Right ventricle myocardium inferior (tissue), 1 donor: ENCODE measurements around the gene CHST15. TPM values are rescaled to one million over a fixed set of nuclear protein-coding genes. Genes with fewer than 3 reads are reported as not detected.

Experiments used
- ATAC-seq: fragments of 200-7000 bp; cut with Tn5 transposase; one replicate; pipeline ENCODE4 v1.9.1; 2020; ENCODE audit warnings: mild to moderate bottlenecking, moderate library complexity
- DNase-seq: peaks from one replicate; pipeline ENCODE4 v3.0.0; 2021; ENCODE audit errors: missing footprints
- intact Hi-C: fragments of 100-400 bp; cut with DNase I; formaldehyde crosslinking; loops from one replicate; pipeline ENCODE4 v1.11.0; 2022
- total RNA-seq: library from RNA; stranded (reverse); fragmentation: NEBNext Ultra II Directional; extraction: Animal tissue kit (Norgen Biotek cat#: 25700); gene quantifications from one replicate; pipeline ENCODE4 v1.2.1, GENCODE V29; 2021
- donor health status: DM: no; HTN: yes; CAD: no; lungs with severe emphysema.

The CHST15 gene
- total RNA-seq, 1 donor from 2014 or later = 3.8 TPM

GRCh38 chr10:124087672-124088634, 5.4 kb downstream of the CHST15 start:
- intact Hi-C loops = no loop called here
- ATAC-seq (no peak), DNase-seq (no peak)

- DNase-seq = no peak
- intact Hi-C loops = no loop called here
- no peak for ATAC-seq
These were observed 6.4 kb downstream of the CHST15 start for GRCh38 chr10:124086787-124087671.

GRCh38 chr10:124086097-124086710, 7.2 kb downstream of the CHST15 start:
- intact Hi-C loops = no loop called here
- ATAC-seq = no peak
- no peak for DNase-seq

- intact Hi-C loops = no loop called here
- ATAC-seq = no peak
These were observed 7.7 kb downstream of the CHST15 start for GRCh38 chr10:124085680-124086079.

GRCh38 chr10:124084708-124085107, 8.7 kb downstream of the CHST15 start:
- ATAC-seq (no peak), DNase-seq (no peak)
- intact Hi-C loops = no loop called here

More at GRCh38 chr10:124085680-124086079, 7.7 kb downstream of the CHST15 start:
- DNase-seq = no peak

GRCh38 chr10:124083740-124084397, 9.5 kb downstream of the CHST15 start:
- no peak for DNase-seq
- ATAC-seq = no peak
- intact Hi-C loops = no loop called here

- intact Hi-C loops = no loop called here
- no peak for ATAC-seq
- DNase-seq = no peak
These were observed 10.2 kb downstream of the CHST15 start for GRCh38 chr10:124083047-124083739.

GRCh38 chr10:124082555-124082954, 10.8 kb downstream of the CHST15 start:
- DNase-seq (no peak), ATAC-seq (no peak)
- intact Hi-C loops = no loop called here

- no peak for ATAC-seq
- no peak for DNase-seq
- intact Hi-C loops = no loop called here
These were observed 11.8 kb downstream of the CHST15 start for GRCh38 chr10:124081547-124082140.

- no peak for ATAC-seq
- DNase-seq = no peak
- intact Hi-C loops = no loop called here
These were observed 13.5 kb downstream of the CHST15 start for GRCh38 chr10:124079864-124080263.

GRCh38 chr10:124078714-124079113, 14.7 kb downstream of the CHST15 start:
- no peak for ATAC-seq
- DNase-seq = no peak
- intact Hi-C loops = no loop called here

GRCh38 chr10:124078028-124078427, 15.4 kb downstream of the CHST15 start:
- ATAC-seq = no peak
- intact Hi-C loops = no loop called here

GRCh38 chr10:124077208-124077993, 16.0 kb downstream of the CHST15 start:
- ATAC-seq = no peak
- intact Hi-C loops = no loop called here
- no peak for DNase-seq

More at GRCh38 chr10:124078028-124078427, 15.4 kb downstream of the CHST15 start:
- DNase-seq = no peak

- intact Hi-C loops = no loop called here
- DNase-seq (no peak), ATAC-seq (no peak)
These were observed 17.2 kb downstream of the CHST15 start for GRCh38 chr10:124076148-124076733.

GRCh38 chr10:124075231-124075955, 18.0 kb downstream of the CHST15 start:
- intact Hi-C loops = no loop called here
- DNase-seq = no peak
- ATAC-seq = no peak

- no peak for ATAC-seq
- intact Hi-C loops = no loop called here
- DNase-seq = no peak
These were observed 18.8 kb downstream of the CHST15 start for GRCh38 chr10:124074501-124075109.
